Body of pancreas (tissue), 4 donors: ENCODE measurements around the gene SLC38A10.

Experiments
- CTCF ChIP-seq, 7 experiments: fragments of 450-650 bp in 4 of 7; fragments of 200-600 bp in 3 of 7; sonication (generic) in 3 of 7; IDR thresholded peaks; one replicate each; pipeline ENCODE4 v1.5.1; 2016 to 2019; ENCODE audit warnings: antibody characterized with exemption in 7 of 7
- POLR2A ChIP-seq, 3 donors: fragments of 450-650 bp; IDR thresholded peaks; one replicate each; pipeline ENCODE4 v1.6.1; 2016; ENCODE audit warnings: antibody characterized with exemption in 3 of 3, mild to moderate bottlenecking in 2 of 3

GRCh38 chr17:81310949-81311550 lies 15.9 kb upstream of the SLC38A10 start:
- no peak for TF ChIP-seq CTCF (IDR thresholded peaks at IDR 0.05)
- TF ChIP-seq POLR2A (IDR thresholded peaks at IDR 0.05), result no peak
